SJCRH30 (cell line): Measurements from ENCODE around the gene ROR1. TPM values are rescaled to one million over a fixed set of nuclear protein-coding genes. Genes with fewer than 3 reads are reported as not detected.
"Not testable (repeated sequence)": the region's sequence is repeated elsewhere in the genome, so short reads cannot be mapped to it uniquely, and the experiment has no call there.

Experiments
- DNase-seq, 2 experiments: peaks; one replicate each; pipeline ENCODE4 v3.0.0-alpha.2; 2015 to 2020
- H3K27ac ChIP-seq: fragments of 250-450 bp; sonication (Bioruptor Pico); 2 replicates; pipeline ENCODE4 v1.5.1; 2020; ENCODE audit warnings: mild to moderate bottlenecking, moderate library complexity
- H3K27me3 ChIP-seq: fragments of 250-450 bp; sonication (Bioruptor Pico); 2 replicates; pipeline ENCODE4 v1.5.1; 2020; ENCODE audit warnings: mild to moderate bottlenecking, moderate library complexity
- H3K36me3 ChIP-seq: fragments of 250-450 bp; sonication (Bioruptor Pico); 2 replicates; pipeline ENCODE4 v1.5.1; 2020; ENCODE audit warnings: mild to moderate bottlenecking, moderate library complexity
- H3K4me1 ChIP-seq: fragments of 250-450 bp; sonication (Bioruptor Pico); 2 replicates; pipeline ENCODE4 v1.5.1; 2020; ENCODE audit warnings: mild to moderate bottlenecking, moderate library complexity
- H3K4me3 ChIP-seq: fragments of 250-450 bp; sonication (Bioruptor Pico); 2 replicates; pipeline ENCODE4 v1.5.1; 2020; ENCODE audit warnings: mild to moderate bottlenecking, moderate library complexity
- H3K9me3 ChIP-seq: fragments of 250-450 bp; sonication (Bioruptor Pico); replicated peaks from 2 replicates; pipeline ENCODE4 v1.5.1; 2020; ENCODE audit warnings: mild to moderate bottlenecking, moderate library complexity
- total RNA-seq: library from RNA; depleted of rRNA; stranded (reverse); fragments of >200 nt; shearing (Covaris generic); gene quantifications from 2 replicates; pipeline ENCODE4 v1.2.3, GENCODE V29; 2014

The ROR1 gene
- total RNA-seq, 1 experiment from 2014 or later, result 5.5 TPM

- peak; percentile 44 to 64 for DNase-seq
- Histone ChIP-seq H3K9me3 (no peaks in the 10 kb centered on the region; the same call in 1 of the 2 replicates), H3K36me3 (no peaks in the 10 kb centered on the region), H3K27me3 (no peaks in the 10 kb centered on the region), H3K4me3 (peak overlapping the region; percentile 40), H3K4me1 (peaks cover 19% of the 10 kb centered on the region), H3K27ac (peak overlapping the region; percentile 44; the same call in 1 of the 2 replicates)
These were observed 43.4 kb downstream of the ROR1 start for GRCh38 chr1:63817152-63817667.

- Histone ChIP-seq H3K4me1 (peaks cover 19% of the 10 kb centered on the region), H3K27ac (peak overlapping the region; percentile 44; the same call in 1 of the 2 replicates), H3K27me3 (no peaks in the 10 kb centered on the region), H3K36me3 (no peaks in the 10 kb centered on the region), H3K4me3 (peak overlapping the region; percentile 40; the same call in 1 of the 2 replicates), H3K9me3 (no peaks in the 10 kb centered on the region; the same call in 1 of the 2 replicates)
- DNase-seq, result no peak
These were observed 43.9 kb downstream of the ROR1 start for GRCh38 chr1:63817700-63818099.

GRCh38 chr1:63818567-63819325, 44.9 kb downstream of the ROR1 start:
- peaks cover 19% of the 10 kb centered on the region for H3K4me1 ChIP-seq
- H3K27ac ChIP-seq, result no peak overlapping the region
- H3K36me3 ChIP-seq, result no peaks in the 10 kb centered on the region
- H3K9me3 ChIP-seq, result no peaks in the 10 kb centered on the region; the same call in 1 of the 2 replicates
- no peak for DNase-seq
- H3K4me3 ChIP-seq, result no peak overlapping the region
- no peaks in the 10 kb centered on the region for H3K27me3 ChIP-seq

GRCh38 chr1:63819795-63820194, 46.0 kb downstream of the ROR1 start:
- Histone ChIP-seq H3K4me1 (peaks cover 19% of the 10 kb centered on the region), H3K9me3 (no peaks in the 10 kb centered on the region; the same call in 1 of the 2 replicates), H3K4me3 (no peak overlapping the region), H3K36me3 (no peaks in the 10 kb centered on the region), H3K27me3 (no peaks in the 10 kb centered on the region), H3K27ac (no peak overlapping the region)
- no peak for DNase-seq

GRCh38 chr1:63821091-63822005, 47.5 kb downstream of the ROR1 start:
- Histone ChIP-seq H3K27me3 (no peaks in the 10 kb centered on the region), H3K27ac (no peak overlapping the region), H3K4me1 (peaks cover 19% of the 10 kb centered on the region), H3K4me3 (no peak overlapping the region), H3K9me3 (no peaks in the 10 kb centered on the region; the same call in 1 of the 2 replicates), H3K36me3 (no peaks in the 10 kb centered on the region)
- peak; percentile 29 to 63 for DNase-seq

- H3K4me1 ChIP-seq, result peaks cover 20% of the 10 kb centered on the region
- no peaks in the 10 kb centered on the region for H3K27me3 ChIP-seq
- no peaks in the 10 kb centered on the region for H3K36me3 ChIP-seq
- DNase-seq, result no peak
- H3K27ac ChIP-seq, result no peak overlapping the region
- no peak overlapping the region for H3K4me3 ChIP-seq
- no peaks in the 10 kb centered on the region for H3K9me3 ChIP-seq
These were observed 48.7 kb downstream of the ROR1 start for GRCh38 chr1:63822540-63822939.

- Histone ChIP-seq H3K27me3 (no peaks in the 10 kb centered on the region), H3K4me3 (no peak overlapping the region), H3K9me3 (no peaks in the 10 kb centered on the region), H3K27ac (no peak overlapping the region), H3K36me3 (no peaks in the 10 kb centered on the region), H3K4me1 (peaks cover 35% of the 10 kb centered on the region)
- DNase-seq, result no peak
These were observed 50.6 kb downstream of the ROR1 start for GRCh38 chr1:63824451-63824850.

- Histone ChIP-seq H3K27ac (no peak overlapping the region), H3K9me3 (no peaks in the 10 kb centered on the region), H3K36me3 (no peaks in the 10 kb centered on the region), H3K4me3 (no peak overlapping the region), H3K4me1 (peaks cover 40% of the 10 kb centered on the region), H3K27me3 (no peaks in the 10 kb centered on the region)
- no peak for DNase-seq
These were observed 51.3 kb downstream of the ROR1 start for GRCh38 chr1:63825111-63825510.

- H3K36me3 ChIP-seq, H3K4me3 ChIP-seq, DNase-seq, H3K27me3 ChIP-seq, H3K9me3 ChIP-seq, H3K27ac ChIP-seq: not testable (repeated sequence)
- H3K4me1 ChIP-seq, result peaks cover 41% of the 10 kb centered on the region
These were observed 52.5 kb downstream of the ROR1 start for GRCh38 chr1:63826246-63826861.

- H3K4me1 ChIP-seq, result peaks cover 37% of the 10 kb centered on the region
- H3K9me3 ChIP-seq, result no peaks in the 10 kb centered on the region
- peak; percentile 64 to 83 for DNase-seq
- H3K27ac ChIP-seq, result peak overlapping the region; percentile 80
- H3K4me3 ChIP-seq, result no peak overlapping the region
- no peaks in the 10 kb centered on the region for H3K27me3 ChIP-seq
- no peaks in the 10 kb centered on the region for H3K36me3 ChIP-seq
These were observed 53.8 kb downstream of the ROR1 start for GRCh38 chr1:63827411-63828321.

GRCh38 chr1:63828322-63829044, 54.7 kb downstream of the ROR1 start:
- H3K4me1 ChIP-seq, result peaks cover 37% of the 10 kb centered on the region
- H3K36me3 ChIP-seq, result no peaks in the 10 kb centered on the region
- no peaks in the 10 kb centered on the region for H3K27me3 ChIP-seq
- peak overlapping the region; percentile 80 for H3K27ac ChIP-seq
- H3K9me3 ChIP-seq, result no peaks in the 10 kb centered on the region
- no peak overlapping the region for H3K4me3 ChIP-seq
- DNase-seq, result peak; percentile 61 to 76

GRCh38 chr1:63829349-63830327, 55.8 kb downstream of the ROR1 start:
- H3K4me3 ChIP-seq, result no peak overlapping the region
- no peaks in the 10 kb centered on the region for H3K36me3 ChIP-seq
- peak overlapping the region; percentile 80 for H3K27ac ChIP-seq
- H3K9me3 ChIP-seq, result no peaks in the 10 kb centered on the region
- no peaks in the 10 kb centered on the region for H3K27me3 ChIP-seq
- peaks cover 37% of the 10 kb centered on the region for H3K4me1 ChIP-seq
- DNase-seq, result peak; percentile 32 to 60
